ENCODE data around the gene SOAT1.
"Not testable (repeated sequence)": the region's sequence is repeated elsewhere in the genome, so short reads cannot be mapped to it uniquely, and the experiment has no call there.

The SOAT1 gene

GRCh38 chr1:179353546-179353945 is 59.9 kb downstream of the SOAT1 start:
- H3K27me3 ChIP-seq (ENCODE audit: low read length), result no peaks in the 10 kb centered on the region
- H3K4me3 ChIP-seq (ENCODE audit: insufficient read depth, low read length, poor library complexity, severe bottlenecking), result no peak overlapping the region
- H3F3A ChIP-seq (ENCODE audit: insufficient read depth), result no peaks in the 10 kb centered on the region
- no peak overlapping the region for H3K4me2 ChIP-seq (ENCODE audit: low read depth, low read length, poor library complexity, severe bottlenecking)
- no peaks in the 10 kb centered on the region for H3K79me2 ChIP-seq (ENCODE audit: insufficient read depth, low read length)
- H3K9ac ChIP-seq (ENCODE audit: low read length), result no peak overlapping the region
- H4K20me1 ChIP-seq (ENCODE audit: low read depth, low read length), result no peaks in the 10 kb centered on the region
- no peaks in the 10 kb centered on the region for H3K9me2 ChIP-seq (replicated peaks; ENCODE audit: insufficient read depth, low read length)
- H3K27ac ChIP-seq (ENCODE audit: low read depth, low read length), result no peak overlapping the region
- H2AFZ ChIP-seq (ENCODE audit: low read depth, low read length, severe bottlenecking), result no peak overlapping the region
- no peaks in the 10 kb centered on the region for H3K9me3 ChIP-seq (ENCODE audit: insufficient read depth, low read length)
- TF ChIP-seq EZH2phosphoT487 (conservative IDR thresholded peaks at IDR 0.05; ENCODE audit: low read length) (no peak), CTCF (IDR thresholded peaks at IDR 0.05; ENCODE audit: insufficient read depth, low read length, poor library complexity, severe bottlenecking) (no peak)
- H3K36me3 ChIP-seq (ENCODE audit: low read length), result peaks cover 12% of the 10 kb centered on the region; the same call in 1 of the 2 replicates

GRCh38 chr1:179361631-179362030 is 68.0 kb downstream of the SOAT1 start:
- not testable (repeated sequence) for H3K36me3 ChIP-seq (ENCODE audit: low read length); H3K27me3 ChIP-seq (ENCODE audit: low read length); H3F3A ChIP-seq (ENCODE audit: insufficient read depth); H3K9me3 ChIP-seq (ENCODE audit: insufficient read depth, low read length); H3K9me2 ChIP-seq (replicated peaks; ENCODE audit: insufficient read depth, low read length); H3K4me2 ChIP-seq (ENCODE audit: low read depth, low read length, poor library complexity, severe bottlenecking); H3K79me2 ChIP-seq (ENCODE audit: insufficient read depth, low read length); H3K4me3 ChIP-seq (ENCODE audit: insufficient read depth, low read length, poor library complexity, severe bottlenecking); H3K9ac ChIP-seq (ENCODE audit: low read length); H2AFZ ChIP-seq (ENCODE audit: low read depth, low read length, severe bottlenecking); H4K20me1 ChIP-seq (ENCODE audit: low read depth, low read length); H3K27ac ChIP-seq (ENCODE audit: low read depth, low read length)

GRCh38 chr1:179365342-179366092 is 71.9 kb downstream of the SOAT1 start, which contains the start of gene AXDND1:
TSS of gene AXDND1 (plus strand) at chr1:179365971. CDS start at chr1:179366510, 539 bp downstream.
- H3K4me2 ChIP-seq (ENCODE audit: low read depth, low read length, poor library complexity, severe bottlenecking), result peak within 1 kb of the TSS; percentile 73
- H4K20me1 ChIP-seq (ENCODE audit: low read depth, low read length), result no peaks in the 10 kb centered on the region

More at GRCh38 chr1:179365342-179366092, 71.9 kb downstream of the SOAT1 start, which contains the start of gene AXDND1:
- Histone ChIP-seq H3K4me3 (ENCODE audit: insufficient read depth, low read length, poor library complexity, severe bottlenecking) (peak within 1 kb of the TSS; percentile 75), H3K36me3 (ENCODE audit: low read length) (no peaks in the 10 kb centered on the region), H2AFZ (ENCODE audit: low read depth, low read length, severe bottlenecking) (peak within 1 kb of the TSS; percentile 90), H3K9ac (ENCODE audit: low read length) (peak within 1 kb of the TSS; percentile 63), H3K79me2 (ENCODE audit: insufficient read depth, low read length) (no peaks in the 10 kb centered on the region), H3F3A (ENCODE audit: insufficient read depth) (0 out of 2 replicates have a peak, but pooled peaks cover 3% of the 10 kb centered on the region), H3K27ac (ENCODE audit: low read depth, low read length) (peak within 1 kb of the TSS; percentile 79), H3K9me3 (ENCODE audit: insufficient read depth, low read length) (no peaks in the 10 kb centered on the region), H3K9me2 (replicated peaks; ENCODE audit: insufficient read depth, low read length) (no peaks in the 10 kb centered on the region), H3K27me3 (ENCODE audit: low read length) (no peaks in the 10 kb centered on the region)
- no peak for TF ChIP-seq CTCF (IDR thresholded peaks at IDR 0.05; ENCODE audit: insufficient read depth, low read length, poor library complexity, severe bottlenecking)
- no peak for TF ChIP-seq EZH2phosphoT487 (conservative IDR thresholded peaks at IDR 0.05; ENCODE audit: low read length)

All from SU-DHL-6 (cell line).